Measurements from ENCODE around the gene ITGA1. TPM values are rescaled to one million over a fixed set of nuclear protein-coding genes. Genes with fewer than 3 reads are reported as not detected.

The ITGA1 gene
- total RNA-seq, 1 donor = 31.8 TPM

GRCh38 chr5:52894451-52894850, 106.7 kb downstream of the ITGA1 start:
- DNase-seq (ENCODE audit: insufficient read length, low spot score, missing footprints) = no peak
- H4K20me1 ChIP-seq (ENCODE audit: insufficient read depth, low read length) = no peaks in the 10 kb centered on the region
- no peak overlapping the region for H3K4me2 ChIP-seq (ENCODE audit: insufficient read depth, low read length)
- no peaks in the 10 kb centered on the region for H3K27me3 ChIP-seq (ENCODE audit: insufficient read depth, low read length)
- H3K79me2 ChIP-seq (ENCODE audit: insufficient read depth, low read length) = no peaks in the 10 kb centered on the region
- H3K4me3 ChIP-seq (ENCODE audit: insufficient read depth, low read length) = no peak overlapping the region
- TF ChIP-seq CTCF (IDR thresholded peaks at IDR 0.05; ENCODE audit: extremely low read depth, low read depth, low read length) = no peak
- no peak overlapping the region for H3K27ac ChIP-seq (ENCODE audit: low read depth, low read length)
- H3K9me3 ChIP-seq (ENCODE audit: low read depth, low read length) = no peaks in the 10 kb centered on the region
- peaks cover 36% of the 10 kb centered on the region for H3K4me1 ChIP-seq (ENCODE audit: insufficient read depth, low read length)
- H2AFZ ChIP-seq (ENCODE audit: low read length) = no peak overlapping the region
- H3K36me3 ChIP-seq (ENCODE audit: insufficient read depth, low read length) = no peaks in the 10 kb centered on the region

DNA sequence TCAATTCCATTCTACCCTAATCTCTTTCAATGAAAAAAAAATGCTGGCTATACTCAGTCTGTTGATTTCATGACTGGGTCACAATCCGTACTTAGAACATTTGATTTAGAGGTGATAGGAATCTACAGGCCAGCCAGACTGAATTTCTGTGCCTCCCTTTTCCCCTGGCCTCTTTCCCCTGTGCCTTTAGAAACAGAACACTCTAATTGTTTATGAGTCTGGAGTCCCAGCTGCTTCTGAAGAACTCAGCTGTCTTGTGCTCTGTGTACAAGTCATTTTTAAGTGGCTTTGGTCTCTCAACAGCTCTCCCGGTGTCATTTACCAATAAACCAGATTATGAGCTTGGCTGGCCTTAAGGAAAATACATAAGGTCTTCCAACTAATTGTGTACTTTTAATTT, 107.4 kb downstream of the ITGA1 start:
- no peak overlapping the region for H3K4me3 ChIP-seq (ENCODE audit: insufficient read depth, low read length)
- H3K4me1 ChIP-seq (ENCODE audit: insufficient read depth, low read length) = peaks cover 36% of the 10 kb centered on the region
- no peaks in the 10 kb centered on the region for H3K9me3 ChIP-seq (ENCODE audit: low read depth, low read length)
- no peaks in the 10 kb centered on the region for H3K27me3 ChIP-seq (ENCODE audit: insufficient read depth, low read length)
- H3K4me2 ChIP-seq (ENCODE audit: insufficient read depth, low read length) = no peak overlapping the region
- no peaks in the 10 kb centered on the region for H3K36me3 ChIP-seq (ENCODE audit: insufficient read depth, low read length)
- no peak for DNase-seq (ENCODE audit: insufficient read length, low spot score, missing footprints)
- H3K79me2 ChIP-seq (ENCODE audit: insufficient read depth, low read length) = no peaks in the 10 kb centered on the region
- no peak for TF ChIP-seq CTCF (IDR thresholded peaks at IDR 0.05; ENCODE audit: extremely low read depth, low read depth, low read length)
- H4K20me1 ChIP-seq (ENCODE audit: insufficient read depth, low read length) = no peaks in the 10 kb centered on the region
- H2AFZ ChIP-seq (ENCODE audit: low read length) = no peak overlapping the region
- H3K27ac ChIP-seq (ENCODE audit: low read depth, low read length) = no peak overlapping the region

DNA sequence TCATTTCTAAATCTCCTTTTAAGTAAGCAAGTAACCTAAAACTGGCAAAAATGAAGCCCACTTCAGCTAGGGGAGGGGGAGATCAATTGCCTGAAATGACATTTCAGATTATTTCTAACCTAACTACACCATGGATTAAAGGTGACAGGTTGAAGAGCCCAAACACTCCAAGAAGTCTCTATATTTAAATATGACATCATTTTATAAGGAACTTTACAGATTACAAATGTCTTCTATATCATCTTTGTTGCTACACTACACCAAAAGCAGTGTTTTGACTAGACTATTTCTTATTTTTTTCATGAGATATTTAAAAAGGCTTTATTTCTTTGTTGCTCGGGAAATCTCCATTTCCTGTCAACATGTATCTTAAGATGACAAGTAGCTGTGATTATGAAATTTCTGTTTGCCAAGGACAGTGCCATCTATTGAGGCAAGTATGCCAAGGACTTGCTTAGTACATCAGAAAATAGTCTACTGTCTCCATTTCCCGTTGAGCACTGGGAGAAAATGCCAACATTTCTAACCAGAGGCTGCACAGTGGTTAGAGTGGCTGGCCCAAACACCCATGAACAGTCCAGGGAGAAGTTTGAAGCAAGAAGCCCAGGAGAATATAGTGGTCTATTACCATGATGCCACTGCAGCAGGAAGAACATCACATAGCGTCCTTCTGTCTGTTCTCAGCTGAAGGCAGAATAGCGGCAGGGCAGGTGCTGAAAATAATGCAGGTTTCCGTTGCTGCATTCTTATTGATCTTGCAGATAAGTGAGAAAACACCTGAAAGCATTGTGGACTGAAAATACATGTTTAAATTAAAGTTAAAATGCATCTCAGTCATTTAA, 108.1 kb downstream of the ITGA1 start:
- Histone ChIP-seq H3K36me3 (ENCODE audit: insufficient read depth, low read length) (no peaks in the 10 kb centered on the region), H2AFZ (ENCODE audit: low read length) (peak overlapping the region; percentile 21), H4K20me1 (ENCODE audit: insufficient read depth, low read length) (no peaks in the 10 kb centered on the region), H3K9me3 (ENCODE audit: low read depth, low read length) (no peaks in the 10 kb centered on the region), H3K4me1 (ENCODE audit: insufficient read depth, low read length) (peaks cover 36% of the 10 kb centered on the region), H3K27me3 (ENCODE audit: insufficient read depth, low read length) (no peaks in the 10 kb centered on the region), H3K4me3 (ENCODE audit: insufficient read depth, low read length) (peak overlapping the region; percentile 0), H3K4me2 (ENCODE audit: insufficient read depth, low read length) (peak overlapping the region; percentile 22), H3K27ac (ENCODE audit: low read depth, low read length) (no peak overlapping the region), H3K79me2 (ENCODE audit: insufficient read depth, low read length) (no peaks in the 10 kb centered on the region)
- no peak for TF ChIP-seq CTCF (IDR thresholded peaks at IDR 0.05; ENCODE audit: extremely low read depth, low read depth, low read length)
- DNase-seq (ENCODE audit: insufficient read length, low spot score, missing footprints) = no peak

GRCh38 chr5:52896534-52897237, 109.0 kb downstream of the ITGA1 start:
- Histone ChIP-seq H3K36me3 (ENCODE audit: insufficient read depth, low read length) (no peaks in the 10 kb centered on the region), H2AFZ (ENCODE audit: low read length) (no peak overlapping the region), H3K4me2 (ENCODE audit: insufficient read depth, low read length) (peak overlapping the region; percentile 22), H3K4me1 (ENCODE audit: insufficient read depth, low read length) (peaks cover 36% of the 10 kb centered on the region), H3K4me3 (ENCODE audit: insufficient read depth, low read length) (no peak overlapping the region), H3K27ac (ENCODE audit: low read depth, low read length) (peak overlapping the region; percentile 5), H3K79me2 (ENCODE audit: insufficient read depth, low read length) (no peaks in the 10 kb centered on the region), H3K27me3 (ENCODE audit: insufficient read depth, low read length) (no peaks in the 10 kb centered on the region), H3K9me3 (ENCODE audit: low read depth, low read length) (no peaks in the 10 kb centered on the region), H4K20me1 (ENCODE audit: insufficient read depth, low read length) (no peaks in the 10 kb centered on the region)
- peak; percentile 39 for DNase-seq (ENCODE audit: insufficient read length, low spot score, missing footprints)
- no peak for TF ChIP-seq CTCF (IDR thresholded peaks at IDR 0.05; ENCODE audit: extremely low read depth, low read depth, low read length)

Measured in osteoblast (primary cell).